Effector memory CD4-positive, alpha-beta T cell (primary cell): Measurements from ENCODE around the gene CNOT6.
A peak's percentile ranks its signal among the peaks of the same experiment; 100 is the strongest.
"Not testable (repeated sequence)": the region's sequence is repeated elsewhere in the genome, so short reads cannot be mapped to it uniquely, and the experiment has no call there.

Experiments used
- DNase-seq, 3 donors: peaks; one replicate each; pipeline ENCODE4 v3.0.0-alpha.2; 2020
- H3K27ac ChIP-seq: 2 replicates; pipeline ENCODE4 v1.7.0; 2013; ENCODE audit warnings: mild to moderate bottlenecking, low read length, moderate library complexity; ENCODE audit not compliant: insufficient read depth, poor library complexity, severe bottlenecking
- H3K27me3 ChIP-seq: replicated peaks from 2 replicates; pipeline ENCODE4 v1.7.0; 2013; ENCODE audit warnings: mild to moderate bottlenecking, low read length; ENCODE audit not compliant: insufficient read depth, control insufficient read depth, poor library complexity, severe bottlenecking
- H3K36me3 ChIP-seq: 2 replicates; pipeline ENCODE4 v1.7.0; 2013; ENCODE audit warnings: mild to moderate bottlenecking, low read length, moderate library complexity; ENCODE audit not compliant: control insufficient read depth, insufficient read depth
- H3K4me1 ChIP-seq: 2 replicates; pipeline ENCODE4 v1.7.0; 2013; ENCODE audit warnings: low read length, mild to moderate bottlenecking; ENCODE audit not compliant: control insufficient read depth, insufficient read depth, poor library complexity, severe bottlenecking
- H3K4me3 ChIP-seq: 2 replicates; pipeline ENCODE4 v1.7.0; 2013; ENCODE audit warnings: low read length, low read depth, mild to moderate bottlenecking; ENCODE audit not compliant: insufficient read depth, poor library complexity, severe bottlenecking
- H3K9me3 ChIP-seq: 2 replicates; pipeline ENCODE4 v1.7.0; 2013; ENCODE audit warnings: mild to moderate bottlenecking, low read length, moderate library complexity; ENCODE audit not compliant: control insufficient read depth

CNOT6 gene

DNA sequence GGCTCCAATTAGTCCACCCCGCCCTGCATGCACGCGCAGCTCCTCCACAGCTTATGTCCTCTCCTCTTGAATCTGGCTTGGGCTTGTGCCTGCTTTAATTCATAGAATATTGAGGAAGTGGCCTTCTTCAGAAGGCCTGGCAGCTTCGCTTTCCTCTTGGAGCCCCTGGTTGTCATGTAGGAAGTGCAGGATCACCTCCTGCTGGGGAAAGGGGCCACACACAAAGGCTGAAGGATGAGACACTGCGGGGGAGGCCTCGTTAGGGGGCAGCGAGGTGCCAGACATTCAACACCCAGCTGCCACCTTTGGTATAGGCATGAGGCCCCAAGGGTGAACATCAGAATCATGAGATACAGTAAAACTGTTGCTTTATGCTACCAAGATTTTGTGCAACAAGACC is 2.7 kb upstream of the CNOT6 start:
- no peak for DNase-seq
- no peak overlapping the region for H3K4me3 ChIP-seq
- peaks cover 9% of the 10 kb centered on the region for H3K4me1 ChIP-seq
- no peak overlapping the region for H3K27ac ChIP-seq
- no peaks in the 10 kb centered on the region for H3K27me3 ChIP-seq
- no peaks in the 10 kb centered on the region for H3K9me3 ChIP-seq
- no peaks in the 10 kb centered on the region for H3K36me3 ChIP-seq

GRCh38 chr5:180492226-180492903 is 1.8 kb upstream of the CNOT6 start:
- no peak overlapping the region for H3K27ac ChIP-seq
- no peaks in the 10 kb centered on the region for H3K36me3 ChIP-seq
- H3K4me1 ChIP-seq = peaks cover 12% of the 10 kb centered on the region
- no peaks in the 10 kb centered on the region for H3K9me3 ChIP-seq
- no peaks in the 10 kb centered on the region for H3K27me3 ChIP-seq
- H3K4me3 ChIP-seq = no peak overlapping the region
- DNase-seq = no peak

GRCh38 chr5:180494510-180495181 is 467 bp downstream of the CNOT6 start:
- DNase-seq = peak in 2 of 3 donors; percentile 26 to 45
- Histone ChIP-seq H3K9me3 (no peaks in the 10 kb centered on the region), H3K27me3 (no peaks in the 10 kb centered on the region), H3K27ac (peak overlapping the region; percentile 86), H3K4me3 (peak overlapping the region; percentile 88), H3K4me1 (peaks cover 14% of the 10 kb centered on the region), H3K36me3 (no peaks in the 10 kb centered on the region)

- no peaks in the 10 kb centered on the region for H3K9me3 ChIP-seq
- no peak for DNase-seq
- peak overlapping the region; percentile 88 for H3K4me3 ChIP-seq
- H3K27me3 ChIP-seq = no peaks in the 10 kb centered on the region
- no peaks in the 10 kb centered on the region for H3K36me3 ChIP-seq
- H3K27ac ChIP-seq = peak overlapping the region; percentile 86
- peaks cover 14% of the 10 kb centered on the region for H3K4me1 ChIP-seq
These were observed 1.1 kb downstream of the CNOT6 start for GRCh38 chr5:180495292-180495691.

GRCh38 chr5:180495991-180496741 is 2.0 kb downstream of the CNOT6 start:
- Histone ChIP-seq H3K36me3 (no peaks in the 10 kb centered on the region), H3K9me3 (no peaks in the 10 kb centered on the region), H3K4me1 (peaks cover 14% of the 10 kb centered on the region), H3K27me3 (no peaks in the 10 kb centered on the region), H3K27ac (no peak overlapping the region), H3K4me3 (no peak overlapping the region)
- DNase-seq = no peak

- H3K4me1 ChIP-seq = peaks cover 14% of the 10 kb centered on the region
These were observed 2.6 kb downstream of the CNOT6 start for GRCh38 chr5:180496806-180497205.

DNA sequence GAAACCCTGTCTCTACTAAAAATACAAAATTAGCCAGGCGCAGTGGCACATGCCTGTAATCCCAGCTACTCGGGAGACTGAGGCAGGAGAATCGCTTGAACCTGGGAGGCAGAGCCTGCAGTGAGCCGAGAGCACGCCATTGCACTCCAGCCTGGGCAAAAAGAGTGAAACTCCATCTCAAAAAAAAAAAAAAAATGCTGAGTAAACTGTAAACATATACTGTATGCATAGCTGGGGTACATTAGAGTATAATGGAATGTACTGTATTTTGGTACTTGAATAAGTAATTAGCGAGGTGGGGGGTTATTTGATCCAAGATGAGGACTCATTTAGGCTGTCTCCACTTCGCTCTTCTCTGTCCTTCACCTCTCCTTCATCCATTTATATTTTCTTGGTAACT is 3.7 kb downstream of the CNOT6 start:
- H3K4me3 ChIP-seq, H3K27ac ChIP-seq, H3K9me3 ChIP-seq, H3K27me3 ChIP-seq, H3K36me3 ChIP-seq, DNase-seq: not testable (repeated sequence)
- peaks cover 14% of the 10 kb centered on the region for H3K4me1 ChIP-seq

More at GRCh38 chr5:180496806-180497205, 2.6 kb downstream of the CNOT6 start:
- H3K27ac ChIP-seq, DNase-seq, H3K4me3 ChIP-seq, H3K27me3 ChIP-seq, H3K9me3 ChIP-seq, H3K36me3 ChIP-seq: not testable (repeated sequence)

- H3K27me3 ChIP-seq = no peaks in the 10 kb centered on the region
- H3K9me3 ChIP-seq = no peaks in the 10 kb centered on the region
- H3K36me3 ChIP-seq = no peaks in the 10 kb centered on the region
- DNase-seq = no peak
- H3K4me3 ChIP-seq = no peak overlapping the region
- peaks cover 14% of the 10 kb centered on the region for H3K4me1 ChIP-seq
- H3K27ac ChIP-seq = no peak overlapping the region
These were observed 4.2 kb downstream of the CNOT6 start for GRCh38 chr5:180498378-180498777.

- H3K27ac ChIP-seq = no peak overlapping the region
- no peak for DNase-seq
- H3K36me3 ChIP-seq = no peaks in the 10 kb centered on the region
- no peaks in the 10 kb centered on the region for H3K9me3 ChIP-seq
- H3K4me1 ChIP-seq = peaks cover 14% of the 10 kb centered on the region
- no peaks in the 10 kb centered on the region for H3K27me3 ChIP-seq
- no peak overlapping the region for H3K4me3 ChIP-seq
These were observed 5.5 kb downstream of the CNOT6 start for GRCh38 chr5:180499684-180500083.

GRCh38 chr5:180500300-180500699 is 6.1 kb downstream of the CNOT6 start:
- not testable (repeated sequence) for H3K36me3 ChIP-seq, H3K4me3 ChIP-seq, H3K9me3 ChIP-seq, H3K27me3 ChIP-seq, DNase-seq, H3K27ac ChIP-seq
- peaks cover 10% of the 10 kb centered on the region for H3K4me1 ChIP-seq
